Mesenchymal stem cell (in vitro differentiated cells and primary cell): ENCODE data around the gene KRTAP12-1.
A peak's percentile ranks its signal among the peaks of the same experiment; 100 is the strongest.
"Not testable (repeated sequence)": the region's sequence is repeated elsewhere in the genome, so short reads cannot be mapped to it uniquely, and the experiment has no call there.

Experiments
- DNase-seq: peaks from one replicate; pipeline ENCODE4 v3.0.0-alpha.2; 2013
- H2AFZ ChIP-seq: one replicate; pipeline ENCODE4 v1.6.1; 2013; ENCODE audit warnings: low read depth, mild to moderate bottlenecking, control low read depth, inconsistent platforms, low read length, moderate library complexity
- H2AK5ac ChIP-seq: 2 replicates; pipeline ENCODE4 v1.6.1; 2013; ENCODE audit warnings: low read length, moderate library complexity, mild to moderate bottlenecking, inconsistent platforms; ENCODE audit not compliant: severe bottlenecking
- H2BK120ac ChIP-seq: one replicate; pipeline ENCODE4 v1.6.1; 2013; ENCODE audit warnings: low read depth, mild to moderate bottlenecking, inconsistent platforms, low read length, moderate library complexity
- H2BK12ac ChIP-seq, 2 experiments: one replicate each; pipeline ENCODE4 v1.6.1; 2013; ENCODE audit warnings: inconsistent platforms in 2 of 2, low read length in 2 of 2, mild to moderate bottlenecking in 2 of 2, moderate library complexity in 2 of 2, control low read depth in 1 of 2
- H2BK15ac ChIP-seq: one replicate; pipeline ENCODE4 v1.6.1; 2013; ENCODE audit warnings: mild to moderate bottlenecking, low read depth, inconsistent platforms; ENCODE audit not compliant: poor library complexity, severe bottlenecking
- H2BK5ac ChIP-seq: 2 replicates; pipeline ENCODE4 v1.6.1; 2013; ENCODE audit warnings: low read depth, mild to moderate bottlenecking, low read length, control low read depth, inconsistent platforms; ENCODE audit not compliant: poor library complexity, severe bottlenecking
- H3K14ac ChIP-seq, 2 experiments: one replicate each; pipeline ENCODE4 v1.6.1; 2013; ENCODE audit warnings: inconsistent platforms in 2 of 2, low read length in 2 of 2, control low read depth in 1 of 2, mild to moderate bottlenecking in 1 of 2, moderate library complexity in 1 of 2
- H3K18ac ChIP-seq, 2 experiments: one replicate each; pipeline ENCODE4 v1.6.1; 2013; ENCODE audit warnings: inconsistent platforms in 2 of 2, low read length in 2 of 2, control low read depth in 1 of 2, low read depth in 1 of 2, mild to moderate bottlenecking in 1 of 2
- H3K23ac ChIP-seq, 2 experiments: one replicate each; pipeline ENCODE4 v1.6.1; 2013; ENCODE audit warnings: inconsistent platforms in 2 of 2, low read length in 2 of 2, mild to moderate bottlenecking in 2 of 2, moderate library complexity in 2 of 2, control low read depth in 1 of 2
- H3K27ac ChIP-seq: 2 replicates; pipeline ENCODE4 v1.5.1; 2013; ENCODE audit warnings: mild to moderate bottlenecking, moderate library complexity, low read length, control low read depth, inconsistent platforms; ENCODE audit not compliant: poor library complexity, severe bottlenecking
- H3K27me3 ChIP-seq, 2 experiments: 2 replicates each; pipeline versions ENCODE4 v1.6.1 to v1.7.0; 2013; ENCODE audit warnings: low read length in 2 of 2, mild to moderate bottlenecking in 2 of 2, moderate library complexity in 2 of 2, control low read depth in 1 of 2, inconsistent platforms in 1 of 2; ENCODE audit not compliant: control insufficient read depth in 1 of 2, insufficient read depth in 1 of 2
- H3K36me3 ChIP-seq, 2 experiments: 2 replicates each; pipeline versions ENCODE4 v1.6.1 to v1.7.0; 2013; ENCODE audit warnings: low read length in 2 of 2, control low read depth in 1 of 2, inconsistent platforms in 1 of 2, low read depth in 1 of 2, mild to moderate bottlenecking in 1 of 2; ENCODE audit not compliant: insufficient read depth in 2 of 2, control insufficient read depth in 1 of 2
- H3K4ac ChIP-seq, 2 experiments: one replicate each; pipeline ENCODE4 v1.6.1; 2013; ENCODE audit warnings: inconsistent platforms in 2 of 2, low read length in 2 of 2, mild to moderate bottlenecking in 2 of 2, moderate library complexity in 2 of 2, control low read depth in 1 of 2, low read depth in 1 of 2
- H3K4me1 ChIP-seq: 2 replicates; pipeline ENCODE4 v1.6.1; 2013; ENCODE audit warnings: low read depth, low read length, control low read depth; ENCODE audit not compliant: control insufficient read depth, insufficient read depth
- H3K4me2 ChIP-seq: 2 replicates; pipeline ENCODE4 v1.6.1; 2013; ENCODE audit warnings: low read length, mild to moderate bottlenecking, inconsistent platforms; ENCODE audit not compliant: poor library complexity, severe bottlenecking
- H3K4me3 ChIP-seq, 2 experiments: 2 replicates each; pipeline versions ENCODE4 v1.5.1 to v1.7.0; 2013; ENCODE audit warnings: low read length in 2 of 2, mild to moderate bottlenecking in 2 of 2, control low read depth in 1 of 2, low read depth in 1 of 2; ENCODE audit not compliant: insufficient read depth in 1 of 2
- H3K79me1 ChIP-seq: replicated peaks from 2 replicates; pipeline ENCODE4 v1.6.1; 2013; ENCODE audit warnings: mild to moderate bottlenecking, control low read depth, low read length, inconsistent platforms; ENCODE audit not compliant: poor library complexity, severe bottlenecking
- H3K9ac ChIP-seq: 2 replicates; pipeline ENCODE4 v1.7.0; 2013; ENCODE audit warnings: mild to moderate bottlenecking, low read length, moderate library complexity
- H3K9me3 ChIP-seq: 2 replicates; pipeline ENCODE4 v1.7.0; 2013; ENCODE audit warnings: mild to moderate bottlenecking, low read length; ENCODE audit not compliant: control insufficient read depth
- H4K8ac ChIP-seq: one replicate; pipeline ENCODE4 v1.6.1; 2013; ENCODE audit warnings: inconsistent platforms, mild to moderate bottlenecking, low read length, moderate library complexity
- H4K91ac ChIP-seq: one replicate; pipeline ENCODE4 v1.6.1; 2013; ENCODE audit warnings: mild to moderate bottlenecking, low read length, inconsistent platforms
- WGBS: methylation state at CpG from one replicate; pipeline ENCODE4 v1.1.7; 2013; ENCODE audit warnings: mixed read lengths; 5-methylcytosine and 5-hydroxymethylcytosine counted together

KRTAP12-1 gene

DNA sequence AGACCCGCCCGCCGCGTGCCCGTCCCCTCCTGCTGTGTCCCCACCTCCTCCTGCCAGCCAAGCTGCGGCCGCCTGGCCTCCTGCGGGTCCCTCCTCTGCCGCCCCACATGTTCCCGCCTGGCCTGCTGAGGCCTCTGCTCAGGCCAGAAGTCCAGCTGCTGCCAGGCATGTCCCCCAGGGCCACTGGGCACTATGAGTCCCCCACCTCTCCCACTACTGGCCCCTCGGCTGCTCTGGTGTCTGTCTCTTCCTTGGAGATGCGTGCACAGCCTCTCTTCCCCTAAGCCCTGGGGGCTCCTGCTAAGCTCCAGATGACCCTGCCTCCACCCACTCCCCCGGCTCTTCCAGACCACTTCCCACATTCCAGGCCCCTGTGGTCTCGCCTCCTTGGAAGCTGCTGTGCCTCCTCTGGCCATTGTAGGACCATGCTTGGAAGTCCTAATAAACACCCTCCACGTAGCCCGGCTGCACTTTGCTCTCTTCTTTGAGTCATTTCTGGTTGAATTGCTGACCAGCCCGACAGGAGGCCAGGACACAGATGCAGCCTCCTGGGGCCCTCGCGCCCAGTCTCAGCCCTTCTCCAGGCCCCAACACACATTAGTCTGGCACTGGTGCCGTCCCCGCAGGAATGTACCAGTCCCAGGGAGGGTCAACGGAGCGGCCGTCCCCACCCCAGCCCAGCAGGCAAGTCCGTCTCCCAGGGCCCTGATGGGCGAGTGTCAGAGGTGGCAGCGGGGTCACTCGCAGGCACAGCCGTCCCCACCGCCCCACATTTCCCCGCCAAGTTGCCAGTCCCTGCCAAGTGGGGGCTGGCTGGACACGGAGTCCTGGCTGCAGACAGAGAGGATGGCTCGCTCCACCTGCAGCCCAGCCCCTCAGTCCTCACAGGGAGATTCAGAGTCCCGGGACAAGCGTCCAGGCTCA lies 16.1 kb upstream of the KRTAP12-1 start:
- no peak overlapping the region for H3K27ac ChIP-seq
- H4K8ac ChIP-seq: no peak overlapping the region
- peaks cover 10% of the 10 kb centered on the region for H3K9me3 ChIP-seq
- H3K23ac ChIP-seq: peak overlapping the region in 1 of 2 experiments; percentile 64
- H3K36me3 ChIP-seq: no peaks in the 10 kb centered on the region
- no peaks in the 10 kb centered on the region for H3K79me1 ChIP-seq
- H2AFZ ChIP-seq: peak overlapping the region; percentile 19
- H3K4me2 ChIP-seq: no peak overlapping the region
- H2BK5ac ChIP-seq: no peak overlapping the region
- no peak overlapping the region for H2BK12ac ChIP-seq
- no peak overlapping the region for H4K91ac ChIP-seq
- peak overlapping the region in 1 of 2 experiments; percentile 31 for H3K14ac ChIP-seq
- no peak for DNase-seq
- no peak overlapping the region for H3K9ac ChIP-seq
- H2BK15ac ChIP-seq: no peak overlapping the region
- peaks cover 67 to 75% of the 10 kb centered on the region in 2 experiments for H3K27me3 ChIP-seq
- H2AK5ac ChIP-seq: no peak overlapping the region
- peaks cover 12% of the 10 kb centered on the region for H3K4me1 ChIP-seq
- no peak overlapping the region for H2BK120ac ChIP-seq
- 30% methylated on average over 35 of the region's 35 CpGs for WGBS
- no peak overlapping the region for H3K4me3 ChIP-seq
- H3K4ac ChIP-seq: no peak overlapping the region
- no peak overlapping the region for H3K18ac ChIP-seq

DNA sequence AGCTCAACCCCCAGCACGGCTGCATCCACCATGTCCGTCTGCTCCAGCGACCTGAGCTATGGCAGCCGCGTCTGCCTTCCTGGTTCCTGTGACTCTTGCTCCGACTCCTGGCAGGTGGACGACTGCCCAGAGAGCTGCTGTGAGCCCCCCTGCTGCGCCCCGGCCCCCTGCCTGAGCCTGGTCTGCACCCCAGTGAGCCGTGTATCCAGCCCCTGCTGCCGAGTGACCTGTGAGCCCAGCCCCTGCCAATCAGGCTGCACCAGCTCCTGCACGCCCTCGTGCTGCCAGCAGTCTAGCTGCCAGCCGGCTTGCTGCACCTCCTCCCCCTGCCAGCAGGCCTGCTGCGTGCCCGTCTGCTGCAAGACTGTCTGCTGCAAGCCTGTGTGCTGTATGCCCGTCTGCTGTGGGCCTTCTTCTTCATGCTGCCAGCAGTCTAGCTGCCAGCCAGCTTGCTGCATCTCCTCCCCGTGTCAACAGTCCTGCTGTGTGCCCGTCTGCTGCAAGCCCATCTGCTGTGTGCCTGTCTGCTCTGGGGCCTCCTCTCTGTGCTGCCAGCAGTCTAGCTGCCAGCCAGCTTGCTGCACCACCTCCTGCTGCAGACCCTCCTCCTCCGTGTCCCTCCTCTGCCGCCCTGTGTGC lies 15.3 kb upstream of the KRTAP12-1 start, which contains the start of gene KRTAP10-12:
Gene KRTAP10-12, plus strand, starts transcription at position 1 of the 639 bp plus-strand sequence. Its CDS starts 30 bp downstream, at position 31.
- WGBS: 35% methylated on average over 17 of the region's 21 CpGs
- not testable (repeated sequence) for H2BK15ac ChIP-seq, H4K91ac ChIP-seq

DNA sequence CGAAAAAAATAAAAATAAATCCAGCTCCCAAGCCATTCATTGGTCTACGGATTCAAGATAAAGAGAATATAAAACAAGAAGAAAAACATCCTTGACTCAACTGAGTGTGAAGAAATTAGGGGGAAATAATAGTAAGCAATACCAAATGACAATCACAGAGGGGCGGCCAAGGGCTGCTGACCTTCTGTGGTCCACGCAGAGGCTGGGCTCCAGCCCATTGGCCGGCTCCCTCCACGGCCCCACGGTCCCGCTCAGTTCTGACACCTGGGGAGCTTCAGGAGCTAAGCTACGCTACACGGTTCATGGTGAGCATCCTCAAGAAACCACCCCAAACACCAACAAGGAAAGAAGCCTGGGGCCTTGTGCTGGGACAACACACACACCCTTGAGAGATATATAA lies 14.6 kb upstream of the KRTAP12-1 start:
- Histone ChIP-seq H3K4me2 (no peak overlapping the region), H3K4ac (no peak overlapping the region), H3K4me3 (no peak overlapping the region), H3K9ac (no peak overlapping the region), H4K8ac (no peak overlapping the region), H2BK120ac (no peak overlapping the region), H3K4me1 (peaks cover 12% of the 10 kb centered on the region), H2BK5ac (no peak overlapping the region), H3K27me3 (peaks cover 52 to 60% of the 10 kb centered on the region in 2 experiments), H3K18ac (no peak overlapping the region), H3K79me1 (no peaks in the 10 kb centered on the region), H3K14ac (no peak overlapping the region), H3K36me3 (no peaks in the 10 kb centered on the region), H3K23ac (no peak overlapping the region), H2AK5ac (no peak overlapping the region), H4K91ac (no peak overlapping the region), H2BK15ac (no peak overlapping the region), H2BK12ac (no peak overlapping the region), H2AFZ (no peak overlapping the region), H3K27ac (no peak overlapping the region), H3K9me3 (peaks cover 18% of the 10 kb centered on the region)
- no peak for DNase-seq
- 59% methylated on average over 8 of the region's 10 CpGs for WGBS

More for the DNA sequence above, 15.3 kb upstream of the KRTAP12-1 start, which contains the start of gene KRTAP10-12:
- peak within 1 kb of the TSS in 1 of 2 experiments; percentile 31 for H3K14ac ChIP-seq
- H3K79me1 ChIP-seq, H3K4ac ChIP-seq, H3K4me3 ChIP-seq, H2BK5ac ChIP-seq, H3K27ac ChIP-seq, H2BK120ac ChIP-seq, H3K9ac ChIP-seq, H4K8ac ChIP-seq, H3K4me2 ChIP-seq, H2AK5ac ChIP-seq, H3K18ac ChIP-seq, DNase-seq, H2BK12ac ChIP-seq, H3K36me3 ChIP-seq: not testable (repeated sequence)
- H3K23ac ChIP-seq: peak within 1 kb of the TSS in 1 of 2 experiments; percentile 64
- peaks cover 18% of the 10 kb centered on the region for H3K9me3 ChIP-seq
- peaks cover 12% of the 10 kb centered on the region for H3K4me1 ChIP-seq
- H2AFZ ChIP-seq: peak within 1 kb of the TSS; percentile 19
- H3K27me3 ChIP-seq: peaks cover 60 to 67% of the 10 kb centered on the region in 2 experiments

DNA sequence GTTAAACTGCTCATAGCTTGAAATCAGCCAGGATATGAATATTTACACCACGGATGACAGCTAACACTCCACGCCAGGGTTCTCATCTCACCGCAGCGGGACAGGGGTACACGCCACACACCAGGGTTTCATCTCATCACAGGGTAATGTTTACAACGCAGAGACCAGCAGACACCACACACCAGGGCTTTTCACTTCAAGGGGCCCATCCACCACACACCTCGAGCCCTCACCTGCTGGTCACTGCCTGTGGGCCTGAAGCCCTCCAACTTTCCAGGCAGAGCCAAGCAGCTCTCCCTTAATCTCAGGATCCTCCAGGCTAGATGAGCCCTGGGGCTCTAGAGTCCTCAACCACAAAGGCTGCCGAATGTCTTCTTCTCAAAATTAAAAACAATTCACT lies 13.7 kb upstream of the KRTAP12-1 start:
- Histone ChIP-seq H3K4ac (no peak overlapping the region), H4K91ac (no peak overlapping the region), H3K36me3 (no peaks in the 10 kb centered on the region), H3K27ac (no peak overlapping the region), H3K23ac (no peak overlapping the region), H3K9ac (no peak overlapping the region), H2BK120ac (no peak overlapping the region), H3K4me2 (no peak overlapping the region), H2BK15ac (no peak overlapping the region), H2AFZ (no peak overlapping the region), H3K27me3 (peaks cover 43 to 55% of the 10 kb centered on the region in 2 experiments), H4K8ac (no peak overlapping the region), H3K4me3 (no peak overlapping the region), H3K4me1 (peaks cover 12% of the 10 kb centered on the region), H3K14ac (no peak overlapping the region), H2BK12ac (no peak overlapping the region), H3K9me3 (peaks cover 22% of the 10 kb centered on the region), H3K79me1 (no peaks in the 10 kb centered on the region), H3K18ac (no peak overlapping the region), H2BK5ac (no peak overlapping the region), H2AK5ac (no peak overlapping the region)
- 69% methylated on average over 8 of the region's 8 CpGs for WGBS
- DNase-seq: no peak
